HEK293T (cell line): Measurements from ENCODE around the gene PGAP2.

Experiments used
- FOXA1 ChIP-seq: fragments of 450-650 bp; IDR thresholded peaks from 2 replicates; pipeline ENCODE4 v1.6.1; 2016; ENCODE audit warnings: mild to moderate bottlenecking
- TF ChIP-seq, protein P1 (sequence below): fragments of 450-650 bp; IDR thresholded peaks from 2 replicates; pipeline ENCODE4 v1.6.1; 2016

DNA sequence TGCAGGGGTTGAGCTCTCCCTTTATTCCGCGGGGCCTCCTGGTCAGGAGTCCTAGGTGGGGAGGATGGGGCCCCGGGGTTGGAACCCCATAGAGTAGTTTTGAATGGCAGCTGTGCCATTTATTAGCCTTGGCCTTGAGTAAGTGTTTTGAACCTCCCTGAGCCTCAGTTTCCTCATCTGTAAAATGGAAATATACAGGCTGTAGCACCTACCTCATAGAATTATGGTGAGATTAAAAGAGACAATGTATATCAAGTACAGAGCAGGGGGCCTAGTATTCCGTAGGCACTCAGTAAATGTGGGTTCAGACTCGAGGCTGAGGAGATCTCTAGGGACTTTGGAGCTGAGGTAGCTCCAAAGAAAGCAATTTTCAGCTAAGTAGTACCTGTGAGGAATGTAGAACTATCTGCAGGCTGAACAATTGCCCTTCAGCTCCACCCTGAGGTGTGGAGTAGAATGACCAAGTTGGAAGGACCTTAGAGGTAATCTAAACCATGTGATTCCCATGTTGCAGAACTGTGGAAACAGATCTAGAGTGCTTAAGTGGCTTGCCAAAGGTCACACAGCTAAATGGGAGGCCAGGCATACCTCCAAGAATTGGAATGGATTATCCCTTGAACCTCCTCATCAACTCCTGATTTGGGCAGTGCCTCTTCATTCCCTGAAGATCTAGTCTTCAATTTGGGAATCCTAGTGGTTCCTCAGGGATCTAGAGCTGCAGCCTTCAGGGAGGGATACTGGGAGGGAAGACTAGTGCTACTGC lies 682 bp downstream of the PGAP2 start:
- no peak for TF ChIP-seq FOXA1
- TF ChIP-seq, protein P1, sequence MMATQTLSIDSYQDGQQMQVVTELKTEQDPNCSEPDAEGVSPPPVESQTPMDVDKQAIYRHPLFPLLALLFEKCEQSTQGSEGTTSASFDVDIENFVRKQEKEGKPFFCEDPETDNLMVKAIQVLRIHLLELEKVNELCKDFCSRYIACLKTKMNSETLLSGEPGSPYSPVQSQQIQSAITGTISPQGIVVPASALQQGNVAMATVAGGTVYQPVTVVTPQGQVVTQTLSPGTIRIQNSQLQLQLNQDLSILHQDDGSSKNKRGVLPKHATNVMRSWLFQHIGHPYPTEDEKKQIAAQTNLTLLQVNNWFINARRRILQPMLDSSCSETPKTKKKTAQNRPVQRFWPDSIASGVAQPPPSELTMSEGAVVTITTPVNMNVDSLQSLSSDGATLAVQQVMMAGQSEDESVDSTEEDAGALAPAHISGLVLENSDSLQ: no peak
